ENCODE results near the gene ZNF625.
"Not testable (repeated sequence)": the region's sequence is repeated elsewhere in the genome, so short reads cannot be mapped to it uniquely, and the experiment has no call there.

ZNF625 gene

GRCh38 chr19:12137221-12137940 lies 19.2 kb downstream of the ZNF625 start:
- DNase-seq = no peak

- DNase-seq = no peak
These were observed 23.5 kb downstream of the ZNF625 start for GRCh38 chr19:12133069-12133468.

- DNase-seq = no peak
These were observed 29.8 kb downstream of the ZNF625 start for GRCh38 chr19:12126707-12127106.

GRCh38 chr19:12117201-12117970 lies 39.1 kb downstream of the ZNF625 start:
- no peak for DNase-seq

- no peak for DNase-seq
These were observed 43.4 kb downstream of the ZNF625 start for GRCh38 chr19:12113121-12113520.

GRCh38 chr19:12112701-12113100 lies 43.8 kb downstream of the ZNF625 start:
- no peak for DNase-seq

- no peak for DNase-seq
These were observed 44.4 kb downstream of the ZNF625 start for GRCh38 chr19:12111943-12112637.

DNA sequence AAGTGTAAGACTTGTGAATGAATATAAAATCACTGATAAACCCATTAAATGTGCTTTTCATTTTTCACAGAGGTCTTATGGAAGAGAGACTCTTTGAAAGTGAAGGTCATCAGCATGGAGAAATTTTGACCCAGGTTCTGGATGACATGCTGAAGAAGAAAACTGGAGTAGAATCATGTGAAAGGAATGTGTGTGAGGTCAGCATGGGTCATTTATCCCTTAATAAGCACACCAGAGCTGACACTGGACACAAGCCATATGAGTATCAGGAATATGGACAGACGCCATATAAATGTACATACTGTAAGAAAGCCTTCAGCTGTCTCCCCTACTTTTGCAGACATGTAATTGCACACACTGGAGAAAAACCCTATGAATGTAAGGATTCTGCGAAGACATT lies 45.4 kb downstream of the ZNF625 start:
- DNase-seq = no peak

- DNase-seq = not testable (repeated sequence)
These were observed 52.6 kb downstream of the ZNF625 start for GRCh38 chr19:12103909-12104308.

GRCh38 chr19:12098040-12098439 lies 58.5 kb downstream of the ZNF625 start:
- no peak for DNase-seq

- no peak for DNase-seq
These were observed 61.3 kb downstream of the ZNF625 start for GRCh38 chr19:12095111-12095790.
